HG03280 (cell line): ENCODE data around the gene CDKN2B.
A peak's percentile ranks its signal among the peaks of the same experiment; 100 is the strongest.
"Not testable (repeated sequence)": the region's sequence is repeated elsewhere in the genome, so short reads cannot be mapped to it uniquely, and the experiment has no call there.

Source experiments
- ATAC-seq: cut with Tn5 transposase; IDR thresholded peaks from one replicate; pipeline ENCODE4 v1.9.1; 2021; ENCODE audit warnings: mild to moderate bottlenecking, moderate library complexity; ENCODE audit not compliant: unreplicated experiment

Gene CDKN2B

GRCh38 chr9:21969951-21970799, 38.9 kb downstream of the CDKN2B start:
- no peak for ATAC-seq

DNA sequence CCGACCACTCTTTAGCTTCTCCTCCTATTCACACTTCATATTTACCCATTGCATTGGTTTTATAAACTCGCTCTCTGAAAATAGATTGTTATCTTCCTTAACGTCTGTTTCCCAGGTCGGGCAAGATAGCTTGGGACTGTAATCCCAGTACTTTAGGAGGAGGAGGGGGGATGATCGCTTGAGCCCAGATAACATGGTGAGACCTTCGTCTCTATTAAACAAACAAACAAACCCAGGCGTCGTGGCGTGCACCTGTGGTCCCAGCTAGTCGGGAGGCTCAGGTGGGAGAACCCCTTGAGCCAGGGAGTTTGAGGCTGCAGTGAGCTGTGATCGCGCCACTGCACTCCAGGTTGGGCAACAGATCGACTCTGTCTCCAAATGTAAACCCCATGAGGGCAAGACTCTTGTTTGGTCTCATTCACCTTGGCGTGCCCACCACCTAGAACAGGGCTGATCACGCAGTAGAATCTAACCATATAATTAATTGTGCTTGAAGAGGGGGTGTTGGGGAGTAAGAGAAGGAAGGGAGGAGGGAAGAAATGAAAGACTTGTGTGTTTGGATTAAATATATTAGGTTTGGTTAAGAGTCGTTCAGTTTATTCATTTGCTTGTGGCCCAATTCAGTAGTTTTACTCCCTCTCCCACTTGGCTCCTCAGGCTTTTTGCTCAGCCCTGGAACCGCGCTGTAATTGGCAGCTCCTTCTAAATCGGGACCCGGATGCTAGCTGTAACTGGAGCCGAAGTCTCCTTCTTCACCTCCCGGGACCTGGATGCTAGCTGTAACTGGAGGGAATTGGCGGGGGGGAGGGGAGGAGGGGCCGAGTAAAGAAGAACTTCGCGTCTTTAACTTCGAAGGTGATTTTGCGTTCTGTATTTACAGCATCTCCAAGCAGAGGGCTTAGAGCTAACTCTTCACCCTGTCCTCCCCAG, 39.8 kb downstream of the CDKN2B start:
- no peak for ATAC-seq

DNA sequence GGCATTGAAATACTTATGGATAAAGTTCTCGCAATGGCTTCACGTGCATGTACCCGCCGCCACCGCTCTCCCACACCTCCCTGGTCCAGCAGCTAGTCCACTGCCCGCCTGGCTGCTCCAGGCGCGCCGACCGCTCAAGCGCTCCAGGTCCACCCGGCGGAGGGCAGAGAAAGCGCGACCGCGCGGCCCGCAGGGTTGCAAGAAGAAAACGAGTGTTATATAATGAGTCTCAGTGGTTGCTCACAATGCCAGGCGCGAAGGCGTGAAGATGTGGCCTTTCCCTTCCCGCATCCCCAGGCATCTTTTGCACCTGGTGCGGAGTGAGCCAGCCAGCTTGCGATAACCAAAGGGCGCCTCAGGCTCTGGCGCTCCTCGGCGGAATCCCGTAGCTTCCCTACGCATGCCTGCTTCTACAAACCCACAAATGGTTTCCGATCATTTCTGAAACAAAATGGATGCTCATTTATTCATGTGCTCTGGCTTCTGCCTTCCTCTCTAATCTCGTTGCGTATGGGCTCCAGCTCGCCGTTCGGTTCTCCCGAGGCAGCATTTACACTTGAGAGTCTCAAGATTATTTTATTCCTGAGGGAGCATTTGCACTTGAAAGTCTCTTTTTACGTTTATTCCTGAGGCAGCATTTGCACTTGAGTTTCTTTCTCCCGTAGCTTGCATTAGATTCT, 40.6 kb downstream of the CDKN2B start:
- no peak for ATAC-seq

DNA sequence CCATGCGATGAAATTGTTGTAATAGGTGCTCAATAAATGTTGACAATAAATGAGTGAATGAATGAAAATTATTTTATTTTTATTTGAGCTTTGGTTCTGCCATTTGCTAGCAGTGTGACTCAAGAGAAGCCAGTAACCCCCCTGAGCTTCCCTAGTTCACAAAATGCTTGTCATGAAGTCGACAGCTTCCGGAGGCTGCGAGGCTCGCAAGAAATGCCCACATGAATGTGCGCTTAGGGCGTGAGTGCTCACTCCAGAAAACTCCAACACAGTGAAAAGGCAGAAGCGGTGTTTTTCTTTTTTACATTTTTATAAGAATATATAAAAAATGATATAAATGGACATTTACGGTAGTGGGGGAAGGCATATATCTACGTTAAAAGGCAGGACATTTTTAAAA, 41.4 kb downstream of the CDKN2B start:
- no peak for ATAC-seq

DNA sequence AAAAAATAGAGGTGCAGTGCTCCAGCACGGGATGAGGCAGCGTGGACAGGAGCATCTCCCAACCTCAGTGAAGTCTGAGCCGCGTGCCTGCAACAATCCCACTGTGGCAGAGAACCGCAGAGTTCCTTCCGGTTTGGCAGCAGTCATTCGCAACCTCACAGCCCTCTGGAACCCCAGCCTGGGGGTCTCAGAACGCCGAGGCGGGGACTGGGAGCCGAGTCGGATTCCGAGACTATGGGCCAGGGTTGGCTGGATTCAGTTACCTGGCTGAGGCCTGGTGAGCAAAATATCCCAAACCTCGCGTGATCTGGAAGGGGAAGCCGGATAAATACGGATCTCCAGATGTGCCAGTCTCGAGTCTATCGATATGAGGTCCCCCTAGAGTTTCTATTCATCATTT, 41.9 kb downstream of the CDKN2B start:
- no peak for ATAC-seq

DNA sequence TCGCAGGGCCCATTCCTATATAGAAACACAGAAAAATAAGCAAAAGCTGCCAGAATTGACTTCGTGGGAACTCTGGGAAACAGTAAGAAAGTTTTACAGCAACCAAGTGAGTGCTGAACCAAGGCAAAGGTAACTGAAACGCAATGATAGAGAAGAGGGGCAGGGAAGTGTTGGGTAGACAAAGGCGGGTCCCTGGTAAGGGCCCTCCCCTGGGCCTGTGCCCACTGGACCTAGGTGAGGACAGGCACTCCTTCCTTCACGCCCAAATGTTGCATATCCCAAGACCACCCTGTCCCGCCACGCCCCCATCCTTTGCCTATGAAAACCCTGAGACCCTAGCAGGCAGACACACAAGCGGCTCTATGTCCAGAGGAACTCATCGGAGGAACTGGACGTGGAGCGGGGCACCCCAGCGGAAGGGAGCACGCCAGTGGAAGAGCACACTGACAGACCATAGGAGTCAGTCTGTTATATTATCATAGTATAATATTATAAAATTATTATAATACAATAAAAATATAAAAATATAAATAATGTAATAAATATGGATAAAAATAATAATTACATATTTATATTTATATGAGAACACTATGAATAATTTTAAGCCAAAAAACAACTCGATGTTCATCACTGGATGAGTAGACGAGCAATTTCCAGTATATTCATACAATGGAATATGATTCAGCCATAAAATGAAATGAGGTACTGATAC, 42.8 kb downstream of the CDKN2B start:
- ATAC-seq, result no peak

GRCh38 chr9:21965401-21965951, 43.6 kb downstream of the CDKN2B start:
- ATAC-seq, result peak; percentile 61

DNA sequence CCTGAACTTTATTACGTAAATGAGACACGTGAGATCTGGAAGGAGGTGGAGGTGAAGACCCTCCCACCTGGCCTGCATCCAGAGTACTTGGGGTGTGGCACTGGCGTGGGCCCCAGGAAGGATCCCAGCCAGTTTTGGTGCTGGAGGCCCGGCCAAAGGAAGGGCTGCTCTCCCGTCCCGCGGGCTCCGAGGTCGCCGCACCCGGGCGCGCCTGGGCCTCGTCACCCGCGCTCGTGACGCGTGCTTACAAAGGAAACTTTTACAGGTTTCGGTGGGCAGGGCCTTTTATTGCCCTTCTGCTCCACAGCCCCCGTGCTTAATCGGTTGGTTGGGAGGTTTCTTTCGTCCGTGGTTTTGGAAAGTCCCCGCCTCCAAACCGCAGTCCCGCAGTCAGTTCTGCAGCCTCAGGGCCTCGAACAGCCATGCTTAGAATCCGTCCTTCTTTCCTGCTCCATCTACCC, 44.1 kb downstream of the CDKN2B start:
- peak; percentile 45 for ATAC-seq

GRCh38 chr9:21961569-21961968, 47.5 kb downstream of the CDKN2B start:
- no peak for ATAC-seq

DNA sequence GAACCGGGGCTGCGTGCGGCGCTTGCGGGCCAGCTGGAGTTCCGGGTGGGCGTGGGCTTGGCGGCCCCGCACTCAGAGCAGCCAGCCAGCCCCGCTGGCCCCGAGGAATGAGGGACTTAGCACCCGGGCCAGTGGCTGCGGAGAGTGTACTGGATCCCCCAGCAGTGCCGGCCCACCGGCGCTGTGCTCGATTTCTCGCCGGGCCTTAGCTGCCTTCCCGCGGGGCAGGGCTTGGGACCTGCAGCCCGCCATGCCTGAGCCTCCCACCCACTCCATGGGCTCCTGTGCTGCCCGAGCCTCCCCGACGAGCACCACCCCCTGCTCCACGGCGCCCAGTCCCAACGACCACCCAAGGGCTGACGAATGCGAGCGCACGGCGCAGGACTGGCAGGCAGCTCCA, 49.8 kb downstream of the CDKN2B start:
- ATAC-seq, result not testable (repeated sequence)

DNA sequence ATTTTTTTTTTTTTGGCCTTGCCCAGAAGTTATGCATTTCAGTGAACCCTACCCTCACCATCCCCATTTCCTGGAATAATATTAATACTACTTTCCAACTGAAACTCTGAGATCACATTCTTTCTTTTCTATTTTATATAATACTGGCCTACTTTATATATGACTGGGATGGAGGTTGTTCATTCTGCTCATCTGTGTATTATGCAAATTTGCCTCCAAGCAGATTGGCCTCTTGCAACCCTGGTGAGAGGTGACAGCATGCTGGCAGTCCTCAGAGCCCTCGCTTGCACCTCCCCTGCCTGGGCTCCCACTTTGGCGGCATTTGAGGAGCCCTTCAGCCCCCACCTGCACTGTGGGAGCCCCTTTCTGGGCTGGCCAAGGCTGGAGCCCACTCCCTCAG, 50.3 kb downstream of the CDKN2B start:
- no peak for ATAC-seq
